A673 (cell line): ENCODE measurements around the gene MSH3. TPM values are rescaled to one million over a fixed set of nuclear protein-coding genes. Genes with fewer than 3 reads are reported as not detected.

Source experiments
- BruUV-seq: library from RNA; stranded (reverse); fragments of 400-500 nt; replicated peaks from 2 replicates; lab custom pipeline; 2021; lab: Mats Ljungman, UMichigan
- CTCF ChIA-PET: fragments of 300-600 bp; sonication (Branson Sonifier 250); formaldehyde crosslinking; loops from one replicate; lab custom pipeline; 2022; ENCODE audit warnings: antibody characterized with exemption; lab: Charles Lee
- POLR2A ChIA-PET: fragments of 300-600 bp; sonication (Branson Sonifier 250); formaldehyde crosslinking; loops from one replicate; lab custom pipeline; 2022; ENCODE audit warnings: antibody characterized with exemption; ENCODE audit not compliant: low non-redundant PET; lab: Charles Lee
- DNase-seq: peaks from one replicate; pipeline ENCODE4 v3.0.0-alpha.2; 2015; ENCODE audit warnings: low spot score
- H3K27ac ChIP-seq: fragments of 200-600 bp; sonication (generic); 2 replicates; pipeline ENCODE4 v1.5.1; 2016; ENCODE audit warnings: mixed run types, low read depth, mild to moderate bottlenecking, mixed read lengths, antibody characterized with exemption, low read length; ENCODE audit not compliant: poor library complexity, severe bottlenecking
- H3K27me3 ChIP-seq: fragments of 200-600 bp; sonication (generic); replicated peaks from 2 replicates; pipeline ENCODE4 v1.6.1; 2017; ENCODE audit warnings: mixed run types, low read depth, mild to moderate bottlenecking, mixed read lengths, antibody characterized with exemption, low read length; ENCODE audit not compliant: insufficient read depth, poor library complexity
- H3K36me3 ChIP-seq: fragments of 200-600 bp; sonication (generic); 2 replicates; pipeline ENCODE4 v1.6.1; 2016; ENCODE audit warnings: mixed run types, mild to moderate bottlenecking, mixed read lengths, antibody characterized with exemption, low read length; ENCODE audit not compliant: insufficient read depth, poor library complexity, severe bottlenecking
- H3K4me1 ChIP-seq: fragments of 200-600 bp; sonication (generic); 2 replicates; pipeline ENCODE4 v1.6.1; 2017; ENCODE audit warnings: mixed run types, mild to moderate bottlenecking, mixed read lengths, antibody characterized with exemption, low read length; ENCODE audit not compliant: insufficient read depth, poor library complexity, severe bottlenecking
- H3K4me3 ChIP-seq: fragments of 200-600 bp; sonication (generic); 2 replicates; pipeline ENCODE4 v1.5.1; 2016; ENCODE audit warnings: low read depth, mixed run types, mild to moderate bottlenecking, mixed read lengths, low read length; ENCODE audit not compliant: poor library complexity, severe bottlenecking
- H3K9me3 ChIP-seq: fragments of 200-600 bp; sonication (generic); 2 replicates; pipeline ENCODE4 v1.6.1; 2016; ENCODE audit warnings: mixed run types, low read depth, mild to moderate bottlenecking, mixed read lengths, antibody characterized with exemption, low read length; ENCODE audit not compliant: poor library complexity, severe bottlenecking
- EZH2 ChIP-seq: fragments of 200-600 bp; sonication (generic); IDR thresholded peaks from 2 replicates; pipeline ENCODE4 v1.6.1; 2017; ENCODE audit warnings: borderline replicate concordance, low read depth, mild to moderate bottlenecking, mixed read lengths, antibody characterized with exemption, low read length; ENCODE audit not compliant: poor library complexity, severe bottlenecking
- intact Hi-C: fragments of 100-400 bp; cut with micrococcal nuclease; formaldehyde crosslinking; loops from one replicate; pipeline ENCODE4 v1.10.0; 2022; ENCODE audit not compliant: unreplicated experiment
- total RNA-seq: library from RNA; stranded (reverse); gene quantifications from 2 replicates; pipeline ENCODE4 v1.2.3, GENCODE V29; 2021
- TF ChIP-seq, protein P1 (sequence below): fragments of 300-800, 200-600 bp; sonication (generic); conservative IDR thresholded peaks from 2 replicates; pipeline ENCODE4 v1.5.1; 2017; ENCODE audit warnings: low read depth, mild to moderate bottlenecking, antibody characterized with exemption, low read length, moderate library complexity, mixed read lengths

Gene MSH3
- total RNA-seq, 1 experiment from 2014 or later = 16.2 TPM

DNA sequence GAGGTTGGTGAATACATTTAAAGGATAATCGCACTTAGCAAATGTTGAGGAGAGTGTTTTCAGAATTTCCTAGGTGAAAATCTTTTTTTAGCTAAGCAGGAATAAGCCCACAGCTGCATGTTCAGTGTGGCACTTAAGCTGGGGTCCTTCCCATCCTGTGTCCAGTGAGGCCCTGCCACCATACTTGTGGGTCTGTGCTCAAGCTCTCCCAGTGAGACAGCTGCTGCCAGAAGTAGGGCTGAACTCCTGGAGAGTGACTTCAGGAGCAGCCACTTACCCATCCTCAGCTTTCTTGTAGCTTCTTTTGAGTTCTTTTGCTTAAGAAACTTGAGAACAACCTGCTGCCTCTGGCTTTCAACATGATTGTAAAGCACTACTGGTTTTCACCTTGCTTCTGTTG is 110.3 kb downstream of the MSH3 start:
- no peak for DNase-seq
- Histone ChIP-seq H3K36me3 (no peaks in the 10 kb centered on the region), H3K4me1 (no peaks in the 10 kb centered on the region), H3K9me3 (no peaks in the 10 kb centered on the region), H3K27ac (no peak overlapping the region), H3K27me3 (no peaks in the 10 kb centered on the region), H3K4me3 (no peak overlapping the region)
- intact Hi-C loops = no loop called here
- CTCF ChIA-PET = no interaction called here
- TF ChIP-seq, protein P1, sequence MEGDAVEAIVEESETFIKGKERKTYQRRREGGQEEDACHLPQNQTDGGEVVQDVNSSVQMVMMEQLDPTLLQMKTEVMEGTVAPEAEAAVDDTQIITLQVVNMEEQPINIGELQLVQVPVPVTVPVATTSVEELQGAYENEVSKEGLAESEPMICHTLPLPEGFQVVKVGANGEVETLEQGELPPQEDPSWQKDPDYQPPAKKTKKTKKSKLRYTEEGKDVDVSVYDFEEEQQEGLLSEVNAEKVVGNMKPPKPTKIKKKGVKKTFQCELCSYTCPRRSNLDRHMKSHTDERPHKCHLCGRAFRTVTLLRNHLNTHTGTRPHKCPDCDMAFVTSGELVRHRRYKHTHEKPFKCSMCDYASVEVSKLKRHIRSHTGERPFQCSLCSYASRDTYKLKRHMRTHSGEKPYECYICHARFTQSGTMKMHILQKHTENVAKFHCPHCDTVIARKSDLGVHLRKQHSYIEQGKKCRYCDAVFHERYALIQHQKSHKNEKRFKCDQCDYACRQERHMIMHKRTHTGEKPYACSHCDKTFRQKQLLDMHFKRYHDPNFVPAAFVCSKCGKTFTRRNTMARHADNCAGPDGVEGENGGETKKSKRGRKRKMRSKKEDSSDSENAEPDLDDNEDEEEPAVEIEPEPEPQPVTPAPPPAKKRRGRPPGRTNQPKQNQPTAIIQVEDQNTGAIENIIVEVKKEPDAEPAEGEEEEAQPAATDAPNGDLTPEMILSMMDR = no peak
- no peak for TF ChIP-seq EZH2
- POLR2A ChIA-PET = no interaction called here
- BruUV-seq = no TSS peak

DNA sequence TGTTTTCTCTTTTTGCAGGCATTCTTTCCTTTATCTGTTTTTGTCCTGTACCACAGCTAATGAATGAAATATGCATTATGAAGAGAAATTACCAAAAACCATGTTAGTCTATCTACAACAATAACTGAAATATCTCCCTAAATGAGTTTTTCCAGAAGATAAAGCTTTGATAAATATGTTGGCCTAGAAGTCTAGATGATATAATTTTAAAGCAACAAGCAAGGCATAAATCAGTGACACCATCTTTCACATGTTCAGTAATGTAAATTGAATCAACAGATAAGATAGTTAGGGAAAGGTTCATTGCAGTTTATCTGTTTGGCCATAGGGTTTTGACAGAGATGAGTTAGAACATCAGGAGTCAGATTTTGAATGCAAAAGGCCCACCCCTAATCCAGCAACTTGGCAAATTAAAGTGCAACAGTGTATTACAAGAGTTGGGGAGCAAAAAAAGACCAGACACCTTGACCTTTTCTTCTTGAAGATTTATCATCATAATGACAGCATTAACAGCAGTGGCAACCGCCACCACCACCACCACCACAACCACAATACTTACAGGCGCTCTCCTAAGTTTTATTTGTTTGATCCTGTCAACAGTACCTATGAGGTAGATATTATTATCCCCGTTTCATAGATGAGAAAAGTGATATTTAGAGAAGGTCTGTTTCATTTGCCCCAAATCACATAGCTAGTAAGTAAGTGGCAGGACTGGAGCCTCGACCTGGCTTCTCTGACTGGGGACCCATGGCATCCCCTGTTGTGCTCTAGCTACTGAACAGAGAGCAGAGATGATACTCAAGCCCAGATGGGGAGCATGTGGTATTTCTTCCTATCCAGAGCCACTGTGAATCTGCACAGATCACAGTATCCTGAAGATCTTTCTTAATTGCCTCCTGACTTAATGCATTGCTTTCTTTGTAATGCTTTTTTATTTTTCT is 123.2 kb downstream of the MSH3 start:
- Histone ChIP-seq H3K4me3 (no peak overlapping the region), H3K9me3 (no peaks in the 10 kb centered on the region), H3K36me3 (no peaks in the 10 kb centered on the region), H3K27ac (no peak overlapping the region), H3K4me1 (no peaks in the 10 kb centered on the region), H3K27me3 (no peaks in the 10 kb centered on the region)
- BruUV-seq = no TSS peak
- TF ChIP-seq, protein P1 = no peak
- no peak for TF ChIP-seq EZH2
- CTCF ChIA-PET = no interaction called here
- no peak for DNase-seq
- POLR2A ChIA-PET = no interaction called here
- intact Hi-C loops = no loop called here

DNA sequence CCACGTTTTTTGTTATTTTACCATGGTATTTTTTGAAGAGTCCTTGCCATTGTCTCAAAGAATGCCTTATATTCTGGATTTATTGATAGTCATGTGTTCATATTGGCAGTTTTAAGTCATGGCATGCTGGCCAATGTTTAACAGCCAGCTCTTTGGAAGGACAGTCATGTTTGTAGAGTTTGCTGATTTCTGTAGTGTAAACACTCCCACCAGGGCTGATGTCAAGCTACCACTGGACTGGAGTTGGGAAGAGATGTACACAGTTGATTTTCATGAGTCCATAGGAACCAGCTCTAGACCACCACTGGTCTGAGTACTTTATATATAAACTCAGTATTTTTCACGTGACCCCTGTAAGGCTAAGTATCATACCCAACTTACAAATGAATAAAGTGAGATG is 125.6 kb downstream of the MSH3 start:
- no peaks in the 10 kb centered on the region for H3K27me3 ChIP-seq
- ChIA-PET POLR2A (no interaction called here), CTCF (no interaction called here)
- no peak overlapping the region for H3K4me3 ChIP-seq
- no peaks in the 10 kb centered on the region for H3K4me1 ChIP-seq
- intact Hi-C loops = no loop called here
- TF ChIP-seq, protein P1 = no peak
- TF ChIP-seq EZH2 = no peak
- no peaks in the 10 kb centered on the region for H3K9me3 ChIP-seq
- DNase-seq = no peak
- no TSS peak for BruUV-seq
- H3K36me3 ChIP-seq = no peaks in the 10 kb centered on the region
- H3K27ac ChIP-seq = no peak overlapping the region
